GM12878 (cell line): ENCODE measurements around the gene MAP7.

Experiments used
- CBX3 ChIP-seq: fragments of 200-600 bp; sonication (generic); IDR thresholded peaks from 2 replicates; pipeline ENCODE4 v1.6.1; 2016; ENCODE audit warnings: low read depth, borderline replicate concordance
- EZH2 ChIP-seq: IDR thresholded peaks from 2 replicates; pipeline ENCODE4 v1.6.1; 2012; ENCODE audit warnings: low read depth, mild to moderate bottlenecking, control low read depth, inconsistent platforms, low read length, borderline replicate concordance; ENCODE audit not compliant: control insufficient read depth
- MYC ChIP-seq: IDR thresholded peaks from 2 replicates; pipeline ENCODE4 v1.6.1; 2011; ENCODE audit warnings: mild to moderate bottlenecking, low read length, moderate library complexity, inconsistent platforms; ENCODE audit not compliant: insufficient read depth, insufficient replicate concordance, insufficient read length, severe bottlenecking
- POLR2AphosphoS5 ChIP-seq: IDR thresholded peaks from 2 replicates; pipeline ENCODE4 v1.6.1; 2011; ENCODE audit warnings: mild to moderate bottlenecking, low read length, inconsistent platforms
- SP1 ChIP-seq: IDR thresholded peaks from one replicate; pipeline ENCODE4 v1.6.1; 2011; ENCODE audit warnings: low read depth, low read length
- TCF12 ChIP-seq: IDR thresholded peaks from 2 replicates; pipeline ENCODE4 v1.6.1; 2011; ENCODE audit warnings: low read depth, mild to moderate bottlenecking, low read length
- YBX1 ChIP-seq: fragments of 450-650 bp; IDR thresholded peaks from 2 replicates; pipeline ENCODE4 v1.6.1; 2016; ENCODE audit warnings: antibody characterized with exemption
- ZSCAN29 ChIP-seq: fragments of 450-650 bp; IDR thresholded peaks from 2 replicates; pipeline ENCODE4 v1.6.1; 2017; ENCODE audit warnings: mild to moderate bottlenecking, moderate library complexity
- TF ChIP-seq, protein P1 (sequence below), 3 experiments: IDR thresholded peaks in 2 of 3; conservative IDR thresholded peaks in 1 of 3; 2 replicates each; pipeline ENCODE4 v1.5.1; 2011; ENCODE audit warnings: low read depth in 3 of 3, low read length in 3 of 3, mild to moderate bottlenecking in 3 of 3, control low read depth in 2 of 3, moderate library complexity in 2 of 3, inconsistent platforms in 1 of 3, mixed read lengths in 1 of 3; ENCODE audit not compliant: control insufficient read depth in 2 of 3, insufficient read depth in 1 of 3; ENCODE audit errors: extremely low read depth in 1 of 3

DNA sequence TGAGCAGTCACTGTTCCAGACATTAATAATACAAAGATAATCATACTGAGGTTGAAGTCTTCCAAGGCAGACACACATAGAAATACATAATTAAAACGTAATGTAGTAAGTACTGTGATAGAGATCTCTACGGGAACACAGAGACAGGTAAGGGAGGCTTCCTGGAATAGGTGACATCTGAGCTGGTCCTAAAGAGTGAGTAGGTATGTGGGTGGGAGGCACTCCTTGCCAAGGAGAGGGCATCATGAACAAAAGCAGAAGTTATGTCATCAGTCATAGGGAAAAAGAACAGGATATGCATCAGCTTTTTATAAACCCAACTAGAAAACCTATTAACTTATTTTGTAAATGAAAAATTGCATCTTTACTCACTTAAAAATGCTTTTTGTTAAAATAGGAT, 110.0 kb downstream of the MAP7 start:
- TF ChIP-seq YBX1 (no peak), CBX3 (no peak), TCF12 (no peak), ZSCAN29 (no peak), MYC (no peak), EZH2 (no peak), POLR2AphosphoS5 (no peak), SP1 (no peak)
- TF ChIP-seq, protein P1, sequence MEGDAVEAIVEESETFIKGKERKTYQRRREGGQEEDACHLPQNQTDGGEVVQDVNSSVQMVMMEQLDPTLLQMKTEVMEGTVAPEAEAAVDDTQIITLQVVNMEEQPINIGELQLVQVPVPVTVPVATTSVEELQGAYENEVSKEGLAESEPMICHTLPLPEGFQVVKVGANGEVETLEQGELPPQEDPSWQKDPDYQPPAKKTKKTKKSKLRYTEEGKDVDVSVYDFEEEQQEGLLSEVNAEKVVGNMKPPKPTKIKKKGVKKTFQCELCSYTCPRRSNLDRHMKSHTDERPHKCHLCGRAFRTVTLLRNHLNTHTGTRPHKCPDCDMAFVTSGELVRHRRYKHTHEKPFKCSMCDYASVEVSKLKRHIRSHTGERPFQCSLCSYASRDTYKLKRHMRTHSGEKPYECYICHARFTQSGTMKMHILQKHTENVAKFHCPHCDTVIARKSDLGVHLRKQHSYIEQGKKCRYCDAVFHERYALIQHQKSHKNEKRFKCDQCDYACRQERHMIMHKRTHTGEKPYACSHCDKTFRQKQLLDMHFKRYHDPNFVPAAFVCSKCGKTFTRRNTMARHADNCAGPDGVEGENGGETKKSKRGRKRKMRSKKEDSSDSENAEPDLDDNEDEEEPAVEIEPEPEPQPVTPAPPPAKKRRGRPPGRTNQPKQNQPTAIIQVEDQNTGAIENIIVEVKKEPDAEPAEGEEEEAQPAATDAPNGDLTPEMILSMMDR (IDR thresholded peaks at IDR 0.05 in 2 of 3, conservative IDR thresholded peaks at IDR 0.05 in 1 of 3; ENCODE audit: control insufficient read depth in 2 of 3, extremely low read depth in 1 of 3, insufficient read depth in 1 of 3, low read depth in 3 of 3, low read length in 3 of 3): no peak
